Endothelial cell of umbilical vein (primary cell): ENCODE data around the gene SLC35A4. TPM values are rescaled to one million over a fixed set of nuclear protein-coding genes. Genes with fewer than 3 reads are reported as not detected.

ENCODE experiments used
- BruUV-seq: library from RNA; stranded (reverse); fragments of 400-500 nt; replicated peaks from 2 replicates; lab custom pipeline; 2021; lab: Mats Ljungman, UMichigan
- CTCF ChIA-PET: fragments of 300-600, 350-600 bp; sonication (Branson Sonifier 250); formaldehyde crosslinking; loops from one replicate; lab custom pipeline; 2021; ENCODE audit warnings: antibody characterized with exemption, inconsistent platforms; lab: Charles Lee
- POLR2A ChIA-PET: fragments of 300-600, 350-600 bp; sonication (Branson Sonifier 250); formaldehyde crosslinking; loops from one replicate; lab custom pipeline; 2021; ENCODE audit warnings: antibody characterized with exemption, inconsistent platforms; lab: Charles Lee
- DNase-seq: peaks from one replicate; pipeline ENCODE4 v3.0.0-alpha.2; 2011; ENCODE audit warnings: low read depth, low spot score
- FAIRE-seq: peaks from 2 replicates; lab custom pipeline; 2011; peaks lifted over from hg19 to GRCh38; lab: Jason Lieb, UNC
- H2AFZ ChIP-seq: 2 replicates; pipeline ENCODE4 v1.6.0; 2012; ENCODE audit warnings: low read depth, low read length, control low read depth, inconsistent platforms
- H3K27ac ChIP-seq: 2 replicates; pipeline ENCODE4 v1.5.1; 2011; ENCODE audit warnings: low read depth, mild to moderate bottlenecking, control low read depth, low read length, moderate library complexity; ENCODE audit not compliant: insufficient read depth
- H3K27me3 ChIP-seq, 2 experiments: 2 replicates each; pipeline versions ENCODE4 v1.6.0 to v1.6.1; 2011; ENCODE audit warnings: low read length in 2 of 2, mixed read lengths in 1 of 2; ENCODE audit not compliant: control insufficient read depth in 2 of 2, insufficient read depth in 2 of 2
- H3K36me3 ChIP-seq, 2 experiments: 2 replicates in 1 of 2; 3 replicates in 1 of 2; pipeline ENCODE4 v1.5.1; 2011; ENCODE audit warnings: low read length in 2 of 2, mild to moderate bottlenecking in 1 of 2, moderate library complexity in 1 of 2; ENCODE audit not compliant: control insufficient read depth in 2 of 2, insufficient read depth in 2 of 2; ENCODE audit errors: extremely low read depth in 1 of 2
- H3K4me1 ChIP-seq: 3 replicates; pipeline ENCODE4 v1.5.1; 2011; ENCODE audit warnings: mild to moderate bottlenecking, low read length; ENCODE audit not compliant: control insufficient read depth, insufficient read depth; ENCODE audit errors: extremely low read depth
- H3K4me2 ChIP-seq: 2 replicates; pipeline ENCODE4 v1.6.1; 2011; ENCODE audit warnings: low read length, control low read depth, mixed read lengths; ENCODE audit not compliant: insufficient read depth
- H3K4me3 ChIP-seq, 3 experiments: fragments of 200-600 bp in 1 of 3; sonication (generic), shearing (Covaris generic) in 1 of 3; replicated peaks in 1 of 3; 2 replicates each; pipeline ENCODE4 v1.5.1; 2011 to 2016; ENCODE audit warnings: control low read depth in 3 of 3, low read length in 3 of 3, mild to moderate bottlenecking in 2 of 3, inconsistent platforms in 1 of 3, low read depth in 1 of 3, moderate library complexity in 1 of 3; ENCODE audit not compliant: insufficient read depth in 1 of 3
- H3K79me2 ChIP-seq: 2 replicates; pipeline ENCODE4 v1.6.0; 2012; ENCODE audit warnings: low read length, inconsistent platforms; ENCODE audit not compliant: control insufficient read depth, insufficient read depth
- H3K9ac ChIP-seq: replicated peaks from 2 replicates; pipeline ENCODE3; 2011; ENCODE audit warnings: low read length, control low read depth; ENCODE audit not compliant: insufficient read depth; ENCODE audit errors: extremely low read depth
- H3K9me1 ChIP-seq: replicated peaks from 3 replicates; pipeline ENCODE4 v1.6.0; 2011; ENCODE audit warnings: mild to moderate bottlenecking, low read length; ENCODE audit not compliant: control insufficient read depth, insufficient read depth; ENCODE audit errors: extremely low read depth
- H3K9me3 ChIP-seq: replicated peaks from 2 replicates; pipeline ENCODE4 v1.5.1; 2012; ENCODE audit warnings: low read length, inconsistent platforms; ENCODE audit not compliant: control insufficient read depth, insufficient read depth
- H4K20me1 ChIP-seq: replicated peaks from 2 replicates; pipeline ENCODE3; 2011; ENCODE audit warnings: mild to moderate bottlenecking, low read length; ENCODE audit not compliant: control insufficient read depth, insufficient read depth; ENCODE audit errors: extremely low read depth
- EZH2 ChIP-seq: IDR thresholded peaks from 2 replicates; pipeline ENCODE4 v1.6.1; 2012; ENCODE audit warnings: borderline replicate concordance, low read depth, mild to moderate bottlenecking, moderate library complexity, low read length, inconsistent platforms; ENCODE audit not compliant: severe bottlenecking
- FOS ChIP-seq: IDR thresholded peaks from 2 replicates; pipeline ENCODE4 v1.6.1; 2011; ENCODE audit warnings: mild to moderate bottlenecking, low read length, moderate library complexity, borderline replicate concordance; ENCODE audit not compliant: insufficient read depth
- GATA2 ChIP-seq: IDR thresholded peaks from 2 replicates; pipeline ENCODE4 v1.7.0; 2011; ENCODE audit warnings: low read depth, mild to moderate bottlenecking, moderate library complexity, mixed read lengths, low read length; ENCODE audit not compliant: insufficient read length, insufficient read depth
- JUN ChIP-seq: IDR thresholded peaks from 2 replicates; pipeline ENCODE4 v1.6.1; 2011; ENCODE audit warnings: borderline replicate concordance, low read depth; ENCODE audit not compliant: insufficient read length, insufficient read depth
- MYC ChIP-seq: IDR thresholded peaks from one replicate; pipeline ENCODE4 v1.6.1; 2011; ENCODE audit warnings: mild to moderate bottlenecking, low read depth, low read length
- POLR2A ChIP-seq: IDR thresholded peaks from 2 replicates; pipeline ENCODE4 v1.6.1; 2012; ENCODE audit warnings: low read depth, mild to moderate bottlenecking, control low read depth, low read length
- POLR2AphosphoS5 ChIP-seq: IDR thresholded peaks from 2 replicates; pipeline ENCODE4 v1.6.1; 2012; ENCODE audit warnings: low read depth, mild to moderate bottlenecking, control low read depth, low read length, moderate library complexity; ENCODE audit not compliant: insufficient read depth
- dilution Hi-C: fragments of 300-500 bp; cut with MboI; formaldehyde crosslinking; loops from one replicate; pipeline ENCODE4 v1.15.0; 2019; ENCODE audit warnings: low sequenced_read_pairs; ENCODE audit not compliant: extremely low pct_ligation_motif_present
- intact Hi-C: fragments of 100-400 bp; cut with micrococcal nuclease; formaldehyde crosslinking; loops from one replicate; pipeline ENCODE4 v1.10.0; 2022
- polyA plus RNA-seq, 4 experiments: library from polyadenylated mRNA; depleted of rRNA in 3 of 4; stranded (reverse) in 3 of 4; unstranded in 1 of 4; fragments of >200 nt; gene quantifications; 2 replicates each; pipeline versions ENCODE4 v1.2.1 to v1.2.3, GENCODE V29; 2011 to 2012; ENCODE audit warnings: missing spikeins in 1 of 4
- total RNA-seq: library from RNA; stranded (reverse); gene quantifications from 2 replicates; pipeline ENCODE4 v1.2.3, GENCODE V29; 2021
- TF ChIP-seq, protein P1 (sequence below): IDR thresholded peaks from 2 replicates; pipeline ENCODE4 v1.6.1; 2011; ENCODE audit not compliant: insufficient read depth, insufficient read length
- TF ChIP-seq, protein P2 (sequence below), 2 donors: IDR thresholded peaks; 1 replicate in 1 of 2; 2 replicates in 1 of 2; pipeline ENCODE4 v1.5.1; 2011; ENCODE audit warnings: low read length in 2 of 2, mild to moderate bottlenecking in 2 of 2, moderate library complexity in 2 of 2, control low read depth in 1 of 2, inconsistent platforms in 1 of 2, low read depth in 1 of 2; ENCODE audit not compliant: insufficient read depth in 1 of 2; ENCODE audit errors: extremely low read depth in 1 of 2

The SLC35A4 gene
- total and polyA plus RNA-seq, 2 donors (not counting 3 experiments of a cell fraction or from before 2014, with no cell fraction given): 65.6 to 118 TPM

DNA sequence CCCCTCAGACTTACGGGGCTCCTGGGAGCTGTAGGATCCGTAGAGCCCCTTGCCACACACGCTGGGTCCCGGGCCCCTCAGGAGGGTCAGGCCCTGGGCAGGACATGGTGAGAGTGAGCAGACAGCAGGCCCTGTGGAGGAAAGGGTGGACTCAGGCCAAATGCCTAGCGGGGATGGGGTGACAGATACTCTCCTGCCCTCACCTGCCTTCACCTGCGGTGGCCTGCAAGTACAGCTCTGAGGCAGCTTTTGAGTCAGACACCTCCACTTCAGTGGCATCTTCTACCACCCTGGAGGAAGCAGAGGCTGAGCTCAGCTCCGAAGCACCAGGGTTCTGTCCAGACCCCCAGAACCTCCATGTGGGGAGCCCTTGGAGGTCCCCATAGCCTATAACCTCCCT lies 26.2 kb downstream of the SLC35A4 start:
- dilution Hi-C loops: no loop called here
- Histone ChIP-seq H3K4me3 (no peak overlapping the region), H3K27me3 (no peaks in the 10 kb centered on the region), H4K20me1 (no peaks in the 10 kb centered on the region), H3K4me2 (no peak overlapping the region), H3K36me3 (no peaks in the 10 kb centered on the region), H3K27ac (no peak overlapping the region), H3K79me2 (no peaks in the 10 kb centered on the region), H3K4me1 (peaks cover 23% of the 10 kb centered on the region), H3K9ac (no peak overlapping the region), H3K9me3 (no peaks in the 10 kb centered on the region), H2AFZ (no peak overlapping the region), H3K9me1 (no peaks in the 10 kb centered on the region)
- ChIA-PET POLR2A (interaction anchor here (1.2 kb wide), 1 partner anchor 57 kb away, joined by 3 read pairs; the partner anchor contains the start of genes IK and NDUFA2), CTCF (no interaction called here)
- DNase-seq (no peak), FAIRE-seq (no peak)
- intact Hi-C loops: no loop called here
- TF ChIP-seq FOS (no peak), JUN (no peak), GATA2 (no peak), POLR2A (no peak), POLR2AphosphoS5 (no peak), MYC (no peak), EZH2 (no peak)
- TF ChIP-seq, protein P1, sequence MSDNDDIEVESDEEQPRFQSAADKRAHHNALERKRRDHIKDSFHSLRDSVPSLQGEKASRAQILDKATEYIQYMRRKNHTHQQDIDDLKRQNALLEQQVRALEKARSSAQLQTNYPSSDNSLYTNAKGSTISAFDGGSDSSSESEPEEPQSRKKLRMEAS: no peak
- TF ChIP-seq, protein P2, sequence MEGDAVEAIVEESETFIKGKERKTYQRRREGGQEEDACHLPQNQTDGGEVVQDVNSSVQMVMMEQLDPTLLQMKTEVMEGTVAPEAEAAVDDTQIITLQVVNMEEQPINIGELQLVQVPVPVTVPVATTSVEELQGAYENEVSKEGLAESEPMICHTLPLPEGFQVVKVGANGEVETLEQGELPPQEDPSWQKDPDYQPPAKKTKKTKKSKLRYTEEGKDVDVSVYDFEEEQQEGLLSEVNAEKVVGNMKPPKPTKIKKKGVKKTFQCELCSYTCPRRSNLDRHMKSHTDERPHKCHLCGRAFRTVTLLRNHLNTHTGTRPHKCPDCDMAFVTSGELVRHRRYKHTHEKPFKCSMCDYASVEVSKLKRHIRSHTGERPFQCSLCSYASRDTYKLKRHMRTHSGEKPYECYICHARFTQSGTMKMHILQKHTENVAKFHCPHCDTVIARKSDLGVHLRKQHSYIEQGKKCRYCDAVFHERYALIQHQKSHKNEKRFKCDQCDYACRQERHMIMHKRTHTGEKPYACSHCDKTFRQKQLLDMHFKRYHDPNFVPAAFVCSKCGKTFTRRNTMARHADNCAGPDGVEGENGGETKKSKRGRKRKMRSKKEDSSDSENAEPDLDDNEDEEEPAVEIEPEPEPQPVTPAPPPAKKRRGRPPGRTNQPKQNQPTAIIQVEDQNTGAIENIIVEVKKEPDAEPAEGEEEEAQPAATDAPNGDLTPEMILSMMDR (IDR thresholded peaks at IDR 0.05; ENCODE audit: extremely low read depth in 1 of 2, insufficient read depth in 1 of 2, low read depth in 1 of 2, low read length in 2 of 2): no peak
- BruUV-seq: no TSS peak
